GM21515 (cell line): ENCODE data around the gene GDAP2.
A peak's percentile ranks its signal among the peaks of the same experiment; 100 is the strongest.
"Not testable (repeated sequence)": the region's sequence is repeated elsewhere in the genome, so short reads cannot be mapped to it uniquely, and the experiment has no call there.

ENCODE experiments used
- ATAC-seq: cut with Tn5 transposase; IDR thresholded peaks from one replicate; pipeline ENCODE4 v1.9.1; 2021; ENCODE audit not compliant: unreplicated experiment

GDAP2 gene

DNA sequence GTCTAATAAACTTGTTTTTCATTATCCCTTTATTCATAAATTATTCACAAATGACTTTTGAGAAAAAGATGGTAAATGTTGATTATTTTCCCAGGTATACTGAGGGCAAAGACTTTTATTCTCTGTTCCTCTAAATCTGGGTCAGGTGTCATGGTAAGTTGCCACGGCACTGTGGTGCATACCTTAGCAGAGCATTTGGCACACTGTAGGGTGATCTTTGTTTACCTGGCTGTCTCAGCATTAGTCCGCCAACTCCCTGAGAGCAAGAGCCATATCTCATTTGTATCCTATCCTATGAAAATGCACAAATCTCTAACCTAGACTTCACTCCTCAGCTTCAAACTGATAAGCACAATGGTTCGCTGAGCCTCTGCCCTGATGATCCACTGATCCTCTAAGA lies 24.9 kb downstream of the GDAP2 start:
- ATAC-seq: no peak

GRCh38 chr1:117902944-117903343 lies 26.5 kb downstream of the GDAP2 start:
- no peak for ATAC-seq

- no peak for ATAC-seq
Measured at GRCh38 chr1:117899801-117900200, 29.6 kb downstream of the GDAP2 start.

GRCh38 chr1:117897551-117897950 lies 31.9 kb downstream of the GDAP2 start:
- no peak for ATAC-seq

DNA sequence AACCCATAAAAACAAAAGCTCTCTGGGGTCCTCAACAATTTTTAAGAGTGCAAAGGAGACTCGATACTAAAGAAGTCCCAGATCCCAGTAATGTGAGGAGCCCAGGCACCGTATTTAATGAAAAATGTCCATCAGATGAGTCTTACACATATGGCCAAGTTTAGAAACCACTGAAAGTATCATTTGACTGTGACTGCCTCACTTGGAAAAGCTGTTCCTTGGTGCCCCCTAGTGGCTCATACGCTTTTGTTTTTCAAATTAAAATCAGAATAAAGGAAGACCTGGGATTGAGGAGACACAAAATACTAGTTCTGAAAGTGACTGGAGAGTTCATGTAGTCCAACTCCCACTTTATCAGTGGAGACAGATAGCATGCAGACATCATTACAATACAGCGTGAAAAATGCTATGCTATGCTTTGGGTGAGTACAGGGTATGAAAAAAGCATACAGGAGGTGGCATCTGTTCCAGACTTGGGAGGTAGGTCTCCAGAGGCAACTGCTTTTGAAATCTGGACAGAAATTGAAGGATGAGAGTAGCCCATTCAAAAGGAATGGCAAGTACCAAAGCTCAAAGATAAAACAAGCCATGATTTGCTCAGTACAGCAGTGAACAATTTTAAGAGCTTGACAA lies 33.8 kb downstream of the GDAP2 start:
- peak; percentile 86 for ATAC-seq

GRCh38 chr1:117894078-117894477 lies 35.3 kb downstream of the GDAP2 start:
- no peak for ATAC-seq

- ATAC-seq: no peak
Measured at GRCh38 chr1:117892512-117892911, 36.9 kb downstream of the GDAP2 start.

DNA sequence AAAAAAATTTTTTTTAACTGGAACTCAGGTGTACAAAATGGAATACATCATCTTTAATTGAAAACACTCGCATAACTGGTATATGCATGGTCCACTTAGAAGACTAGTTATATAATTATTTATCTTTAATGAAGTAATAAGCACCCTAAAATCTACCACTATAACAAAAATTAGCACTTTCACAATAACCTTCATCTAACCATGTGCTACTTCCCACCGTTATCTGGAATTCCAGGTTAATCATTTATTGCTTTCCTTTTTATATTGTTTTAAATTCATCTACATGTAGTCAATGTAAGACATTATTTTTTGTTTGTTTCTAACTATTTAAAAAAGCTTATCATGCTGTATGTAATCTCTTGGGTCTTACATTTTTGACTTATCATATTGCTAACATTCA lies 39.0 kb downstream of the GDAP2 start:
- no peak for ATAC-seq

DNA sequence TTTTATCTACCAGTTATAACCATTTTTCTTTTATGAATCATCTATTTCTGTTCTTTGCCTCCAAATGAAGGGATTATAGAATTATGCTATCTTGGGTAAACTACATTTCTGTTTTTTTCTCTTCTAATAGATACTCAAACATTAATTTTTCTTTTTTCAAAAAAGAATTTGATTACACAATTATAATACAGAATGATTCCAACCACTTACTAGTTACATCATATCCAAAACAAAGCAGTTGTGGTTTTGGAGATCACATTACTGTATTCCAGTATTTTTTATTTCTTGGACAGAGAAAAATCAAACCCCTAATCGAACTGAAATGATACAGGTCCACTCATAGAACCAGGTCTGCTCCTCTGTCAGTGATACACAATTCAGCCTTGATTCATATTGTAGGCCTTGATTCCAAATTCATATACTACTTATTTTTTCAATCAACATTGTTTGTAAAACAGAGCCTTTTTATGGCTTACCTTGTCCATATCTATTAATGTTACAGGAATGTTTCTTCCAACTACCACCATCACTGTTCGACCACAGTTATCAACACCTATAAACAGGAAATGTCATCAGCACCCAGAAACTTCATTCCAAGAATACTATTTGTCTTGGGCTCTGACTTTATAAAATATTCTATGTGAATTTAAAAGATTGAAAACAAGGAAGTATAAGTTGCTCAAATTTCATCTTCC lies 43.2 kb downstream of the GDAP2 start:
- ATAC-seq: no peak

DNA sequence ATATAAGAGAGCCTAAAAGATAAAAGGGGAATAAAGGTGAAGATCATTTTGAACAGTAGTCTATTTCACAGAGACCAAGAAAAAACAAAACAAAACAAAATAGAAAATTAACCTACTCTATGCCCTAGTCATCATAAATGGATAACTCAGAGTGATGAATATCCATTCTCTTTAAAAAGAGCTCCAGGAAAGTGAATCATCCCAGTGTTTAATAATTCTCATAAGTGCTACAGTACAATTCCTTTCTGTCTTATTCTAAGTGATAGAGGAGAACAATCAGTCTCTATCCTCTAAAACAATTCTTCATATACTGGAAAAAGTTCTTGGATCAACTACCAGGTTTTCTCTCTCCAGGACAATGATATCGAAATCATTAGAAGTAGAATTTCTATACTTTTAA lies 45.8 kb downstream of the GDAP2 start:
- ATAC-seq: no peak

- ATAC-seq: no peak
Measured at GRCh38 chr1:117879284-117879683, 50.1 kb downstream of the GDAP2 start.

- no peak for ATAC-seq
Measured at GRCh38 chr1:117877823-117878222, 51.6 kb downstream of the GDAP2 start.

DNA sequence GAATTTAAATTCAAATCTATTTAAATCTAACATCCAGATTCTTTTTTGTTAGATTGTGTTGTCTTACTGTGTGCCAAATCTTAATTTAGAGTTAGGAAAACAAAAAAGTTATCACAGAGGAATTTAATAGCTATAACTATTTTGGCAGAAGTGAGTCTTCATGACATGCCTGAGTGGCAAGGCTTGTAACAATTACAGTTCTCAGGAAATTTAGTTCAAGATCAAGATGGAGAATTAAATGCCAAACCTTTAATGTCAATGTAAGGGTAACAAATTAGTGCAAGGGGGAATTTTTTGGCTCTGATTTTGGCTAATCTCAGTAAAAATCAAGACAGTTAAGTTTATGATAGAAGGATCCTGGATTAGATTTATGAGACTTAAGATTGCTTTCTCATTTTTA lies 58.4 kb downstream of the GDAP2 start:
- no peak for ATAC-seq

GRCh38 chr1:117861694-117862093 lies 67.7 kb downstream of the GDAP2 start:
- ATAC-seq: no peak

DNA sequence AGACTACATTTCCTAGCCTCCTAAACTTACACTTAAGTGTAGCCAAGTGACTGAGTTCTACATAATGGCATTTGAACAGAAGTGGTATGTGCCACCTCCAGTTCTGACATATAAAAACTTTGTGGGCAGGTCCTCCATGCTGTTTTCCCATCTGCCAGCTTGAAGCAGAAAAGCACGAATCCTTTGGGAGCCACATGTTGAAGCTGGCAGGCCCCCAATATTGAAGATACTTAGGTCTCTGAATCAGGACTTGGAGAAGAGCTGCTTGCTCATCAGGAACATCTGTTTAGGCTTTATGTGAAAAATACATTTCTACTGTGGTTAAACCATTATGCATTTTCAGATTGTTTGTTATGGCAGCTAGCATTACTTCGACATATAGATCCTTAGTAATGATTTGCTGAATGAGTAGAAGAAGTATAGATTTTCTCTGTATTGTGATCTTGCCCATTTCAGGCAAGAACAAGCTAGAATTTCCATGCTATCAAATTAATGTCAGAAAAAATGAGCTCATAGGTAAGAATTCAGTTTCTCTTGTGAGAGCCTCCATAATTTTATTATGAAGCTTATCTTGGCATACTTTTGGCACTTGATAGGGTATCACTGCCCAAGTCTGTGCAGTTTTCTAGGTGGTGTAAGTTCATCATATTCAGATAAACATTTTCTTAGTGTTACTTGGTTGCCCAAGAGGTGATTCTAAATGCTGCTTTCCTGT lies 68.4 kb downstream of the GDAP2 start:
- no peak for ATAC-seq

GRCh38 chr1:117859901-117860300 lies 69.5 kb downstream of the GDAP2 start:
- ATAC-seq: no peak

- ATAC-seq: no peak
Measured at GRCh38 chr1:117857418-117857817, 72.0 kb downstream of the GDAP2 start.

DNA sequence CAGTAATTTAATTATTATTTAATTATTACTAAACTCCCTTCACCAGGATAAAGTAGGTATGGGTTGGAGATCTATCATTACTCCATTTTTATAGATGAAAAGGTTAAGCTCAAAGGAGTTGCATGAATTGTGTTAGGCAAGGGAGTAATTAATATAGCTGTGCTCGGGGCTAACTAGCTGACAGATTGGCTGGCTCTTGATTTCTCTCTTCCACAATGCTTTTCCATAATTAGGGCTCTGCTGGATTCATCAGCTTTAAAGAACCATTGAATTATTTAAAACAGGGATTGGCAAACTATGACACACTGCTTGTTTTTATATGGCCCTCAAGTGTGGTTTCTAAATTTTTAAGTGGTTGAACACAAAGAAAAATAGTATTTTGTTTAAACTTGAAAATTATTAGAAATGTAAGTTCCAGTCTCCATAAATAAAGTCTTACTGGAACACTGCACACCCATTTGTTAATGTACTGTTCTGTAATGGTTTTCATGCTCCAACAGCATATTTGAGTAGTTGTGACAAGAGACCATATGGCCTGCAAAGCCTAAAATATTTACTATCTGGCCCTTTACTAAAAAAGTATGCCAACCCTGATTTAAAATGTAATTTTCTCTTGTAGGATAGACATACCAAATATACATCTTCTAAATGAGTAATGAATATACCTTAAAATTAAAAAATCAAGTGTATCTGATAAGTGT lies 76.4 kb downstream of the GDAP2 start:
- no peak for ATAC-seq

DNA sequence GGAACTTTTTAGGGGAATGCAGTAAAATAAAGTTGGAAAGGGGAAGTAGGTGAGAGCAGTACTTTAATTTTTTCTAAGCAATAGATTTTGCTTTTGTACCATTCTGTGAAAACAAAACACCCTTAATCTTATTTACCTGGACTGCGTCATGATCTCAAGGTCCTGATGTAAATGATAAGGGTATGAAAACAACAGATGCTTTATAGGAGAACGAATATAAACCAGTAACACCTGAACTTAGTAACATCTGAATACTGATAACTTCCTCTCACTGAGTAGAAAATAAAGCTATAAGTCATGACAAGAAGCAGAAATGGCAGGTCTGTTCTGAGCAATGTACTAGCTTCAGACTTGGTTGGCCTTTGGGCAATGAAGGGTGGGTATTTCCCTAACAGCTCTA lies 77.7 kb downstream of the GDAP2 start:
- no peak for ATAC-seq

DNA sequence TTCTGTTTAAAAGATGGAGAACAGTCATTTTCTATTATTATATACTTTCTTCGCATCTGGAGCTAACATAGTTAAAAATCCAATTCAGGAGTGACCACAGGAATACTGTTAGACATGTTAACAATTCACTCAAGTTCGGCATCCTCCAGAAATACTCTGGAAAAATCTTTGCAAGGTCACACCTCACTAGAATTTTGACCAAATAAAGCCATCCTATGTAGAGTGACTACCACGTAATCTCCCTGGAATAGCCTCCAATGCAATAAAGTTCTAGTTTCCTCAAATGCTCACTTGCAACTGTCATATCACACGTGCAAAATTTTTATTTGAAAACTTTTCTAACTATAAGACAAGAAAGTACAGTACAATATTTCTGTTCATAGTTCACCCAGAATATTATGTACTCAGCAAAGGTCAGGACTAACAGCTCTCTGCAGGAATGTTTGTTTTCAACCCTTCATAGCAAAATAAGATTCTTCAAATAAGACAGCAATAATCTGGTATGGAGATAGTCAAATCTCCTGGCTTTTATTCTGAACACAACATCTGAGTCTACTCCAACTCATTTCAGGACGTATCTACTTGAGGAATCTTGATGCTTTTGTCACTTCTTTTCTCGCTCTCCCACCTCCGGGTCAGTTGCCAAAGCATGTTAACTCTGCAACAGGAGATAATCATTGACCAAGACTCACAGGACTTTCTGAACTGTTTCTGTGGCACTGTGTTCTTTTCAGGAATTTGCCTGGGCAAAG lies 82.6 kb downstream of the GDAP2 start:
- ATAC-seq: no peak

GRCh38 chr1:117844478-117844877 lies 84.9 kb downstream of the GDAP2 start:
- not testable (repeated sequence) for ATAC-seq
